DMS153 (cell line): Measurements from ENCODE around the gene FAM237A.
A peak's percentile ranks its signal among the peaks of the same experiment; 100 is the strongest.

Source experiments
- DNase-seq: peaks from one replicate; lab custom pipeline; 2025; lab: John Stamatoyannopoulos, UW

The FAM237A gene

DNA sequence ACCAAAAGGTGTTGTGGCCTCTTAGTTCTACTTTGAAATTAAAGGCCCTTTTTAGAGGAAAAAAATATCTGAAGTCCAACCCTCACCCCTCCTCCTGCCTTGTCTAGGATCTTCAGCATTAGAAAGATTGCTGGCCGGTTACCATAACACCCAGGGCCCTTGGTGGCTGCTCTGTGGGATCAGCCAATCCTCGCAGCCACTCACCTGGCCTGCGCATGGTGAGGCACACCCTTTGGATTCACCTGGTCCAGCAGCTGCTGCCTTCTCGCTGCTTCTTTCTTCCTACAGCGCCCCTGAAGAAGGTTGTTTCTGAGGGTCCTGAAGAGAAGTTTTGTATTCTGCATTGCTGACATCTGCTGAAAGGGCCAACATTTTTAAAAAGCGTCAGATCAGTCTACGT is 50.7 kb downstream of the FAM237A start:
- DNase-seq, result no peak

- peak; percentile 57 for DNase-seq
These were observed 51.3 kb downstream of the FAM237A start for GRCh38 chr2:206693399-206694137.

DNA sequence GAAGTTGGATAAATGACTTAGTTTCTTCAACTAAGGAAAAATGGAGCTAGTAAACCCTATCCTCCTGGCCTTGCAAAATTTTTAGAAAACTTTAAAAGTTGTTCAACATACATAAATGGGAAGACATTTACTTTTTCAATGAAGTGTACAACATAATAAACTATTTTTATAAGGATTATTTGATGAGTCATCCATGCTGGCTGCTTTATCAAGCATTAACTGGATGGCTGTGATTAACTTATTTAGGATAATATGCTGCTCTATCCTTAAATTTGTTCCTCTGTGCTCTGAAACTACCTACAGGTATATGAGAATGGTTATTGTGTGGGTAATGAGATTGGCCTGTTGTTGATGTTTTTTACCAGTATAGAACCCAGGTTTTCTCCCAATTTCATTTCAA is 54.6 kb downstream of the FAM237A start:
- DNase-seq, result no peak

- DNase-seq, result no peak
These were observed 56.5 kb downstream of the FAM237A start for GRCh38 chr2:206698811-206699210.
